Gastrocnemius medialis (tissue), 4 donors: ENCODE measurements around the gene DNAJA4.

Source experiments
- CTCF ChIP-seq, 5 experiments: fragments of 450-650 bp in 3 of 5; fragments of 200-600 bp in 2 of 5; sonication (generic) in 2 of 5; IDR thresholded peaks in 4 of 5; conservative IDR thresholded peaks in 1 of 5; 1 replicate in 4 of 5; 2 replicates in 1 of 5; pipeline ENCODE4 v1.5.1; 2016 to 2019; ENCODE audit warnings: antibody characterized with exemption in 5 of 5, mild to moderate bottlenecking in 3 of 5, moderate library complexity in 3 of 5
- POLR2A ChIP-seq, 2 donors: fragments of 450-650 bp; IDR thresholded peaks; one replicate each; pipeline ENCODE4 v1.6.1; 2017; ENCODE audit warnings: antibody characterized with exemption in 2 of 2, mild to moderate bottlenecking in 2 of 2, moderate library complexity in 2 of 2

- TF ChIP-seq CTCF (IDR thresholded peaks at IDR 0.05 in 4 of 5, conservative IDR thresholded peaks at IDR 0.05 in 1 of 5) = no peak
- no peak for TF ChIP-seq POLR2A (IDR thresholded peaks at IDR 0.05)
These were observed 38.4 kb upstream of the DNAJA4 start for GRCh38 chr15:78225783-78226541.
